ENCODE measurements around the gene DPP6. TPM values are rescaled to one million over a fixed set of nuclear protein-coding genes. Genes with fewer than 3 reads are reported as not detected.

Gene DPP6
- total RNA-seq, 4 donors from 2014 or later: 1.8 to 33.7 (median 6.4) TPM

DNA sequence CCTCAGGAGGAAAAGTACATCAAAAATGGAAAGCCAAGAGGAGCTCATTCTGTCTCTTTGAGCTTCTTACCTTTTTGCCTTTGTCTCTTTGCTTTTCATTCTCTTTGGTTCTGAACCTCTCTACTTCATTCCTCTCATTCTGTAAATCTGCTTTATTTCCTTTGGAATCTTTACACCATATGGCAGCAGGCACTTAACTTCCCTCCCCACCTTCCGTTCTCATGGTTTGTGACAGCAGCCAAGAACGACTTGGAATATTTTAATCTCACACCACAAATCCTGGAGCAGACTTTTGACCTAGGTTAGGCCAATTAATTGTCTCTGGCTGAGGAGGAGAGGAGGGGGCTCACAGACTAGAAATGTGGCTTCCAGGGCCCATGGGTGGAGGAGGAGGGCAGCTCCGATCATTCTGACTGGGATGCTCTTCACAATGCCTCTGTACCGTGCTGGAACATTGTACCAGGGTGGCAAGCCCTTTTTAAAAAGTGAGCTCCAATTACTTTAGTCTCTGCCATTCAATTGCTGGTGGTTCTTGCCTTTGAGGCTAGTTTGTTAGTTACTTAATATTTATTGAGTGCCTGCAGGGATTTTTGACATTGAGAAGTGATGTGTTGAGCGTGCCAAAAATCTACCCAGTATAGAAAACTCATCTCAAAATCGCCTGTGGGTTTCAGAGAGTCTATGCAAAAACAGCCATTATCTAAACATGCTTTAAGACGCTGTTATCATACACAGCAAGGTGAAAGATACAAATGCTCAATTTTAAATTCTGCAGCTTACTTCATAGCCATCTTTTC lies 386.6 kb downstream of the DPP6 start:
- no peaks in the 10 kb centered on the region for H3K27me3 ChIP-seq
- H3K36me3 ChIP-seq: no peaks in the 10 kb centered on the region
- H3K27ac ChIP-seq: no peak overlapping the region
- intact Hi-C loops (cut with DNase I; ENCODE audit: low total_unique reads) (no loop called here), in situ Hi-C loops (cut with MboI; ENCODE audit: low pct_ligation_motif_present in 1 of 4, low pct_unique_long_range_greater_than_20kb in 1 of 4, low sequenced_read_pairs in 3 of 4) (no loop called here)
- 62 to 86% methylated on average over 4 to 7 of the region's 7 CpGs for WGBS, 2 donors (ENCODE audit: low coverage in 1 of 2)
- H3K4me3 ChIP-seq: no peak overlapping the region
- TF ChIP-seq EP300 (IDR thresholded peaks at IDR 0.05; ENCODE audit: low read depth) (no peak), POLR2A (IDR thresholded peaks at IDR 0.05) (no peak), POLR2AphosphoS5 (IDR thresholded peaks at IDR 0.05) (no peak)
- TF ChIP-seq, protein P1, sequence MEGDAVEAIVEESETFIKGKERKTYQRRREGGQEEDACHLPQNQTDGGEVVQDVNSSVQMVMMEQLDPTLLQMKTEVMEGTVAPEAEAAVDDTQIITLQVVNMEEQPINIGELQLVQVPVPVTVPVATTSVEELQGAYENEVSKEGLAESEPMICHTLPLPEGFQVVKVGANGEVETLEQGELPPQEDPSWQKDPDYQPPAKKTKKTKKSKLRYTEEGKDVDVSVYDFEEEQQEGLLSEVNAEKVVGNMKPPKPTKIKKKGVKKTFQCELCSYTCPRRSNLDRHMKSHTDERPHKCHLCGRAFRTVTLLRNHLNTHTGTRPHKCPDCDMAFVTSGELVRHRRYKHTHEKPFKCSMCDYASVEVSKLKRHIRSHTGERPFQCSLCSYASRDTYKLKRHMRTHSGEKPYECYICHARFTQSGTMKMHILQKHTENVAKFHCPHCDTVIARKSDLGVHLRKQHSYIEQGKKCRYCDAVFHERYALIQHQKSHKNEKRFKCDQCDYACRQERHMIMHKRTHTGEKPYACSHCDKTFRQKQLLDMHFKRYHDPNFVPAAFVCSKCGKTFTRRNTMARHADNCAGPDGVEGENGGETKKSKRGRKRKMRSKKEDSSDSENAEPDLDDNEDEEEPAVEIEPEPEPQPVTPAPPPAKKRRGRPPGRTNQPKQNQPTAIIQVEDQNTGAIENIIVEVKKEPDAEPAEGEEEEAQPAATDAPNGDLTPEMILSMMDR (IDR thresholded peaks at IDR 0.05): no peak
- DNase-seq: no peak
- H3K4me1 ChIP-seq: peaks cover 0 to 7% (median 2%) of the 10 kb centered on the region in 4 donors
- H3K9me3 ChIP-seq: no peaks in the 10 kb centered on the region

DNA sequence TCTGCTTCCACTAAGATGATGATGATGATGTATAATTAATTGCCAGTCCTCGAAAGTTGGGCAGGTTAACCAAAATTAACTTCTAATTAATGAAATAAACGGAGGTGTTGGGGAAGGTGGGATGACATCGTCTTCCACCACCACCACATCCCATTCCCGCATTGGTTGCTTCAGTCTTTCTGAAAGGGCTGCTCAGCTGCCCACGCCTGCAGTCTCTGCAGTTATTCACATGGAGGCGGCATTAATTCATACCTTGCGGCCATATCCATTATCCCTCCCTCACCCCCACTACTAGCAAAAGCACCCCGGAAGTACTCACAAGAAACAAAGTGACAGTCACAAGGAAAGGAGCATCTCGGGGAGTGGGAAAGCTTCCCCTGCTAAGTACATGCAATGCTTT lies 387.9 kb downstream of the DPP6 start:
- in situ Hi-C loops (cut with MboI; ENCODE audit: low pct_ligation_motif_present in 1 of 4, low pct_unique_long_range_greater_than_20kb in 1 of 4, low sequenced_read_pairs in 3 of 4): no loop called here
- Histone ChIP-seq H3K9me3 (no peaks in the 10 kb centered on the region), H3K4me1 (no peaks in the 10 kb centered on the region), H3K27me3 (no peaks in the 10 kb centered on the region), H3K4me3 (no peak overlapping the region), H3K27ac (no peak overlapping the region), H3K36me3 (no peaks in the 10 kb centered on the region)
- intact Hi-C loops (cut with DNase I; ENCODE audit: low total_unique reads): no loop called here
- TF ChIP-seq POLR2A (IDR thresholded peaks at IDR 0.05) (no peak), EP300 (IDR thresholded peaks at IDR 0.05; ENCODE audit: low read depth) (no peak)
- TF ChIP-seq, protein P1 (IDR thresholded peaks at IDR 0.05): no peak
- 67 to 90% methylated on average over 3 to 9 of the region's 9 CpGs for WGBS, 2 donors (ENCODE audit: low coverage in 1 of 2)
- no peak for DNase-seq

DNA sequence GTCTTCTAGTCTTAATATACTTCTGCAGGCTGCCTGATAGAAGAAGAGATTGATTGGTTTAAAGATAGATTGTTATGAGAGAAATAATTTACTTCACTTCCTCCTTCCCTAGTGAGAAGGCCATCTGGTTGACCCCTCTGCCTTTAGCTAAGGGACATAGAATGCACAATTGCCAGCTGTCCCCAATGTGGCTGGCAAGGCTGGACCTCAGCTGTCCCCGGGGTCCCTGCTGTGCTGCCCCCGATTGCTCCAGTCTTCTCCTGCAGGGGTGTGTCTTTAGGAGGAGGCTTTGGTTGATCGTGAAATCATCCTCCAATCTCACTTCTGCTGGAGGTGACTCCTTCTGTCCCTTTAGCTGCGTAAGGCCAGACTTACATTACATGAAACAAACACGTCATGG lies 388.5 kb downstream of the DPP6 start:
- 85% methylated on average over 5 of the region's 5 CpGs; no CpG with 5 or more reads in 1 of the 2 donors for WGBS, 2 donors (ENCODE audit: low coverage in 1 of 2)
- no peaks in the 10 kb centered on the region for H3K9me3 ChIP-seq
- H3K27me3 ChIP-seq: no peaks in the 10 kb centered on the region
- no peak overlapping the region for H3K27ac ChIP-seq
- H3K36me3 ChIP-seq: no peaks in the 10 kb centered on the region
- DNase-seq: no peak
- no peak overlapping the region for H3K4me3 ChIP-seq
- intact Hi-C loops (cut with DNase I; ENCODE audit: low total_unique reads) (no loop called here), in situ Hi-C loops (cut with MboI; ENCODE audit: low pct_ligation_motif_present in 1 of 4, low pct_unique_long_range_greater_than_20kb in 1 of 4, low sequenced_read_pairs in 3 of 4) (no loop called here)
- no peak for TF ChIP-seq POLR2A (IDR thresholded peaks at IDR 0.05)
- no peak for TF ChIP-seq EP300 (IDR thresholded peaks at IDR 0.05; ENCODE audit: low read depth)
- TF ChIP-seq, protein P1 (IDR thresholded peaks at IDR 0.05): no peak
- TF ChIP-seq POLR2AphosphoS5 (IDR thresholded peaks at IDR 0.05): no peak
- no peaks in the 10 kb centered on the region for H3K4me1 ChIP-seq

DNA sequence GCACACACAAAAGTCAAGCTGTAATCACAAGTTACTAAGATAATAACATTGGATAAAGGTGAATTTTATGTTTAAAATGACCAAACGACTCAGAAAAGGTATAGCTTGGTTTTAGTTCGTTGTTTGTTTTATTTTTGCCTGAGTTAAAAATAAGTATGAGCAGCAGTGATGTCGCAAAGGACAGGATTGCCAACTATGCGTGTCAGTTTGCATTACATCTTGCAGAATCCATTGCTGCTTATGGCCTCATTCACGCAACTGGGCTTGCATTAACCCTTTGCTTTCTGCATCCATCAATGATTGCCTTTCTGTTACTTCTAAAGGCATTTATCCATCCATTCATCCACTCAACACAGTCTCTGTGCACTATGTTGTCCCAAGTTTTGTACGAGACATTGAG lies 389.6 kb downstream of the DPP6 start:
- Histone ChIP-seq H3K27me3 (no peaks in the 10 kb centered on the region), H3K36me3 (no peaks in the 10 kb centered on the region), H3K9me3 (no peaks in the 10 kb centered on the region), H3K4me1 (no peaks in the 10 kb centered on the region), H3K4me3 (no peak overlapping the region), H3K27ac (no peak overlapping the region)
- 35 to 49% methylated on average over 6 of the region's 6 CpGs for WGBS, 2 donors (ENCODE audit: low coverage in 1 of 2)
- intact Hi-C loops (cut with DNase I; ENCODE audit: low total_unique reads) (no loop called here), in situ Hi-C loops (cut with MboI; ENCODE audit: low pct_ligation_motif_present in 1 of 4, low pct_unique_long_range_greater_than_20kb in 1 of 4, low sequenced_read_pairs in 3 of 4) (no loop called here)
- no peak for DNase-seq
- TF ChIP-seq EP300 (IDR thresholded peaks at IDR 0.05; ENCODE audit: low read depth): no peak
- no peak for TF ChIP-seq POLR2A (IDR thresholded peaks at IDR 0.05)
- no peak for TF ChIP-seq POLR2AphosphoS5 (IDR thresholded peaks at IDR 0.05)
- TF ChIP-seq, protein P1 (IDR thresholded peaks at IDR 0.05): no peak

Data from transverse colon (tissue), 4 donors.